Naive thymus-derived CD4-positive, alpha-beta T cell (primary cell): ENCODE results near the gene SLCO2A1. TPM values are rescaled to one million over a fixed set of nuclear protein-coding genes. Genes with fewer than 3 reads are reported as not detected.
A peak's percentile ranks its signal among the peaks of the same experiment; 100 is the strongest.

Experiments
- ATAC-seq: fragments of 150-1000 bp; cut with Tn5 transposase; 2 replicates; pipeline ENCODE4 v1.10.0; 2021; ENCODE audit warnings: mild to moderate bottlenecking, moderate library complexity
- CTCF ChIA-PET: fragments of 350-600 bp; sonication (Branson Sonifier 250); formaldehyde crosslinking; loops from one replicate; lab custom pipeline; 2021; ENCODE audit warnings: antibody characterized with exemption; lab: Charles Lee
- POLR2A ChIA-PET: fragments of 350-600 bp; sonication (Branson Sonifier 250); formaldehyde crosslinking; loops from one replicate; lab custom pipeline; 2021; ENCODE audit warnings: antibody characterized with exemption, inconsistent platforms; lab: Charles Lee
- DNase-seq, 9 donors: peaks; one replicate each; pipeline versions ENCODE4 v3.0.0 to v3.0.0-alpha.2; 2020 to 2022; ENCODE audit warnings: mixed read lengths in 1 of 9
- H3K27ac ChIP-seq: one replicate; pipeline ENCODE4 v1.7.0; 2013; ENCODE audit warnings: mild to moderate bottlenecking, low read depth, low read length, moderate library complexity
- H3K27me3 ChIP-seq, 2 donors: one replicate each; pipeline ENCODE4 v1.7.0; 2013; ENCODE audit warnings: low read length in 2 of 2, mild to moderate bottlenecking in 2 of 2, moderate library complexity in 2 of 2; ENCODE audit not compliant: control insufficient read depth in 2 of 2, insufficient read depth in 2 of 2
- H3K36me3 ChIP-seq, 3 experiments: 1 replicate in 2 of 3; 2 replicates in 1 of 3; pipeline ENCODE4 v1.7.0; 2013; ENCODE audit warnings: low read length in 3 of 3, mild to moderate bottlenecking in 3 of 3, moderate library complexity in 1 of 3; ENCODE audit not compliant: insufficient read depth in 3 of 3, control insufficient read depth in 2 of 3
- H3K4me1 ChIP-seq, 2 donors: one replicate each; pipeline ENCODE4 v1.7.0; 2013; ENCODE audit warnings: low read length in 2 of 2, mild to moderate bottlenecking in 2 of 2, moderate library complexity in 1 of 2; ENCODE audit not compliant: control insufficient read depth in 2 of 2, insufficient read depth in 2 of 2
- H3K4me3 ChIP-seq: 2 replicates; pipeline ENCODE4 v1.7.0; 2013; ENCODE audit warnings: mild to moderate bottlenecking, low read length
- H3K9me3 ChIP-seq, 3 experiments: 1 replicate in 2 of 3; 2 replicates in 1 of 3; pipeline ENCODE4 v1.7.0; 2013; ENCODE audit warnings: low read length in 3 of 3; ENCODE audit not compliant: control insufficient read depth in 2 of 3
- H3K27ac Mint-ChIP-seq, 9 donors: one replicate each; pipeline ENCODE4 v1.8.0; 2020 to 2022; ENCODE audit warnings: mixed read lengths in 9 of 9, mild to moderate bottlenecking in 8 of 9, moderate library complexity in 5 of 9, inconsistent platforms in 2 of 9
- H3K27me3 Mint-ChIP-seq, 5 donors: one replicate each; pipeline ENCODE4 v1.8.0; 2021 to 2022; ENCODE audit warnings: mixed read lengths in 5 of 5, mild to moderate bottlenecking in 1 of 5
- H3K36me3 Mint-ChIP-seq, 5 donors: one replicate each; pipeline ENCODE4 v1.8.0; 2020 to 2022; ENCODE audit warnings: mixed read lengths in 5 of 5, mild to moderate bottlenecking in 3 of 5, inconsistent platforms in 1 of 5
- H3K4me1 Mint-ChIP-seq, 7 donors: one replicate each; pipeline ENCODE4 v1.8.0; 2020 to 2022; ENCODE audit warnings: mixed read lengths in 7 of 7, mild to moderate bottlenecking in 3 of 7, inconsistent platforms in 1 of 7
- H3K4me3 Mint-ChIP-seq, 10 donors: one replicate each; pipeline ENCODE4 v1.8.0; 2020 to 2022; ENCODE audit warnings: mild to moderate bottlenecking in 10 of 10, mixed read lengths in 10 of 10, moderate library complexity in 6 of 10, inconsistent platforms in 2 of 10
- H3K9me3 Mint-ChIP-seq, 11 donors: one replicate each; pipeline ENCODE4 v1.8.0; 2020 to 2022; ENCODE audit warnings: mixed read lengths in 11 of 11, mild to moderate bottlenecking in 4 of 11, inconsistent platforms in 1 of 11, moderate library complexity in 1 of 11
- intact Hi-C, 2 donors: fragments of 100-400 bp; cut with micrococcal nuclease; formaldehyde crosslinking; loops; one replicate each; pipeline ENCODE4 v1.15.1; 2023
- polyA plus RNA-seq, 2 donors: library from polyadenylated mRNA; unstranded; fragments of 300-500 nt; fragmentation: Illumina TruSeq; gene quantifications; one replicate each; pipeline ENCODE4 v1.2.3, GENCODE V29; 2021
- total RNA-seq, 6 experiments: library from RNA in 5 of 6; stranded (reverse) in 5 of 6; gene quantifications; 1 replicate in 5 of 6; 2 replicates in 1 of 6; pipeline ENCODE4 v1.2.3 and lab custom pipeline; 2021 to 2026

The SLCO2A1 gene
- total and polyA plus RNA-seq, 7 experiments from 2014 or later = not detected

DNA sequence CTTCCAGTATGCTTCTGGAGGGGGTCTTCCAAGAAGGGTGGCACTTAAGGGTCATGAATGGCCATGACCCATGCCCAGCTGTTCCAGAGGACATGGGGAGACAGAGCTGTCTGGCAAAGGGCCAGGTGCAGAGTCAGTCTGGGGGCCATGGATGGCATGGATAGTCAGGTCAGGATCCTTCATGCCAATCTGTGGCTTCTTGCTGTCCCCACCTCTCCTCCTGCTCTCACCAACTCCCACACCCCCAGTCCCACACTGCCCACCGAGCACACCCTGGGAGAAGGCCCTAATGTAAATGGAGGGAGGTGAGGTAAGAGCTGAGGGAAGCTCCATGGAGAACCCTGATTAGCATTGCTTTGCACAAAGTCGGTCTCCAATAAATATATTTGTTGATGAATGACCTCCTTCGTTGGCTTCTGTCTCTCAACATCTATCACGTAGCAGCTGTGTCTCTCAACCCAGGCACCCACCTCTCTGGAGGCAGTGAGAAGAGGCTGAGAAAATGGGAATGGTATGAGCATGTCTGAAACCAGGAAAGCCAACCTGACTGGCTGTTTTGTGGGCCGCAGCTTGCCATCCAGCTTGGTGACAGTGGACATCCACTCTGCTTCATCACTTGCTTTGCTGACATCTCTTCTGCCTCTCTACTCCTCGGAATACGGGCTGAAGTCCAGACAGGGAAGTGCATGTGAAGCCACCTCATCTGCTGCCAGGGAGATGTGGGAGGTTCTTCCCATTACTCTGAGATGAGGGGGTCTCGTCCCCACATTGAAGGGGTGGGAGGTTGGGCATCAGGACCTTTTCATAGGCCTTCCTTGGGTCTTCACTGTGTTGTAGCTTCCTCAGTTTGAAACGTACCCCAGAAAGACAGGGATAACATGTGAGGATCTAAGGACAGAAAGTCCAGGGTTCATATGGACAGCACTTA, 96.4 kb downstream of the SLCO2A1 start:
- no peaks in the 10 kb centered on the region for H3K36me3 Mint-ChIP-seq
- H3K9me3 Mint-ChIP-seq = no peaks in the 10 kb centered on the region
- Histone ChIP-seq H3K36me3 (no peaks in the 10 kb centered on the region), H3K4me3 (no peak overlapping the region), H3K27ac (no peak overlapping the region), H3K27me3 (no peaks in the 10 kb centered on the region), H3K9me3 (no peaks in the 10 kb centered on the region), H3K4me1 (no peaks in the 10 kb centered on the region)
- peaks cover 0 to 9% (median 4%) of the 10 kb centered on the region in 5 donors for H3K27me3 Mint-ChIP-seq
- no peak overlapping the region for H3K27ac Mint-ChIP-seq
- POLR2A ChIA-PET = no interaction called here
- no peak for DNase-seq
- no peak for ATAC-seq
- H3K4me1 Mint-ChIP-seq = peaks cover 0 to 4% (median 0%) of the 10 kb centered on the region in 7 donors
- no peak overlapping the region for H3K4me3 Mint-ChIP-seq
- intact Hi-C loops = loop anchor here in 1 of 2 donors (5.0 kb wide), 1 partner anchor 279 kb away; no protein-coding TSS in a partner anchor
- CTCF ChIA-PET = interaction anchor here (1.5 kb wide), 1 partner anchor 9 kb away, joined by 4 read pairs; no protein-coding TSS in a partner anchor

DNA sequence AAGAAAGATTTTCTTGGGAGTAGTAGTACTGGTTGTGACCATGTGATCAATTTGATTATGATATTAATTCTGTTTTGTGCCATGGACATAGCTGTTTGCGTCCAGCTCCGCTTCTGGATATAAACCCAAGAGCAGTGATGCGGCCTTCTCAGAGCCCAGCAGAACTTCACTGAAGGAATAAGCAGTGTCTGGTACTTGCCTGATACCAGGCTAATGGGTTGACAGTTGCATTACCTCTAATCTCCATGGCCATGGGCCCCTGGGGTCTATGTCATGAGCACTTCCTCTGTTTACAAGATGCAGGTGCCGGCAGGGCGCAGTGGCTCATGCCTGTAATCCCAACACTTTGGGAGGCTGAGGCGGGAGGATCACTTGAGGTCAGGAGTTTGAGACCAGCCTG, 97.7 kb downstream of the SLCO2A1 start:
- H3K4me3 ChIP-seq = no peak overlapping the region
- no peaks in the 10 kb centered on the region for H3K9me3 ChIP-seq
- ChIA-PET POLR2A (no interaction called here), CTCF (no interaction called here)
- H3K27me3 ChIP-seq = peaks cover 0 to 3% of the 10 kb centered on the region in 2 donors
- no peaks in the 10 kb centered on the region for H3K36me3 ChIP-seq
- no peak overlapping the region for H3K27ac ChIP-seq
- ATAC-seq = no peak
- H3K27me3 Mint-ChIP-seq = peaks cover 5 to 13% (median 10%) of the 10 kb centered on the region in 5 donors
- no peaks in the 10 kb centered on the region for H3K9me3 Mint-ChIP-seq
- no peaks in the 10 kb centered on the region for H3K36me3 Mint-ChIP-seq
- H3K27ac Mint-ChIP-seq = no peak overlapping the region
- H3K4me3 Mint-ChIP-seq = no peak overlapping the region
- peaks cover 0 to 4% of the 10 kb centered on the region in 2 donors for H3K4me1 ChIP-seq
- H3K4me1 Mint-ChIP-seq = peaks cover 4 to 11% (median 5%) of the 10 kb centered on the region in 7 donors
- intact Hi-C loops = loop anchor here in 1 of 2 donors (5.0 kb wide), 1 partner anchor 280 kb away; no protein-coding TSS in a partner anchor
- DNase-seq = no peak

- DNase-seq (no peak), ATAC-seq (no peak)
- H3K9me3 Mint-ChIP-seq = no peaks in the 10 kb centered on the region
- CTCF ChIA-PET = no interaction called here
- POLR2A ChIA-PET = no interaction called here
- Histone ChIP-seq H3K27ac (no peak overlapping the region), H3K4me3 (no peak overlapping the region), H3K27me3 (peaks cover 0 to 3% of the 10 kb centered on the region in 2 donors), H3K9me3 (no peaks in the 10 kb centered on the region), H3K4me1 (peaks cover 0 to 4% of the 10 kb centered on the region in 2 donors), H3K36me3 (no peaks in the 10 kb centered on the region)
- intact Hi-C loops = loop anchor here in 1 of 2 donors (5.0 kb wide), 1 partner anchor 281 kb away; no protein-coding TSS in a partner anchor
- H3K36me3 Mint-ChIP-seq = no peaks in the 10 kb centered on the region
- peaks cover 5 to 19% (median 10%) of the 10 kb centered on the region in 5 donors for H3K27me3 Mint-ChIP-seq
- peaks cover 4 to 14% (median 5%) of the 10 kb centered on the region in 7 donors for H3K4me1 Mint-ChIP-seq
- no peak overlapping the region for H3K4me3 Mint-ChIP-seq
- no peak overlapping the region for H3K27ac Mint-ChIP-seq
Observed at GRCh38 chr3:133931084-133931483, 98.6 kb downstream of the SLCO2A1 start.

GRCh38 chr3:133930341-133930933, 99.3 kb downstream of the SLCO2A1 start:
- DNase-seq (no peak), ATAC-seq (no peak)
- Histone ChIP-seq H3K27me3 (peaks cover 0 to 3% of the 10 kb centered on the region in 2 donors), H3K9me3 (no peaks in the 10 kb centered on the region), H3K4me3 (no peak overlapping the region), H3K36me3 (no peaks in the 10 kb centered on the region), H3K27ac (no peak overlapping the region), H3K4me1 (peaks cover 0 to 4% of the 10 kb centered on the region in 2 donors)
- Mint-ChIP-seq H3K4me3 (no peak overlapping the region), H3K4me1 (peaks cover 4 to 14% (median 5%) of the 10 kb centered on the region in 7 donors), H3K9me3 (no peaks in the 10 kb centered on the region), H3K27me3 (peaks cover 5 to 19% (median 10%) of the 10 kb centered on the region in 5 donors), H3K27ac (no peak overlapping the region), H3K36me3 (no peaks in the 10 kb centered on the region)
- ChIA-PET POLR2A (no interaction called here), CTCF (no interaction called here)
- intact Hi-C loops = loop anchor here in 1 of 2 donors (5.0 kb wide), 1 partner anchor 282 kb away; no protein-coding TSS in a partner anchor

GRCh38 chr3:133928903-133929607, 100.7 kb downstream of the SLCO2A1 start:
- Mint-ChIP-seq H3K27me3 (peaks cover 5 to 24% (median 10%) of the 10 kb centered on the region in 5 donors), H3K9me3 (no peaks in the 10 kb centered on the region), H3K36me3 (no peaks in the 10 kb centered on the region), H3K4me3 (peak overlapping the region in 7 of 10 donors; percentile 1 to 48 (median 37)), H3K27ac (no peak overlapping the region), H3K4me1 (peaks cover 4 to 14% (median 5%) of the 10 kb centered on the region in 7 donors)
- ATAC-seq = no peak
- Histone ChIP-seq H3K27ac (no peak overlapping the region), H3K27me3 (peaks cover 0 to 3% of the 10 kb centered on the region in 2 donors), H3K4me1 (peaks cover 0 to 4% of the 10 kb centered on the region in 2 donors), H3K36me3 (no peaks in the 10 kb centered on the region), H3K9me3 (no peaks in the 10 kb centered on the region), H3K4me3 (no peak overlapping the region)
- intact Hi-C loops = loop anchor here (2.0 to 10.0 kb wide), 4 partner anchors 484 to 1202 kb away; partner anchors contain the start of genes ANAPC13 (in 2 of the 2) and CEP63 (in 2 of the 2)
- no peak for DNase-seq
- CTCF ChIA-PET = interaction anchor here (0.6 to 1.0 kb wide), 2 partner anchors 265 to 817 kb away, joined by 3 read pairs; no protein-coding TSS in a partner anchor
- POLR2A ChIA-PET = interaction anchor here (0.5 kb wide), 1 partner anchor 123 kb away, joined by 3 read pairs; no protein-coding TSS in a partner anchor
